Hippocampal formation (tissue), 2 donors: ENCODE data around the gene WDR64.
"Not testable (repeated sequence)": the region's sequence is repeated elsewhere in the genome, so short reads cannot be mapped to it uniquely, and the experiment has no call there.

Experiments used
- DNase-seq, 2 donors: peaks; one replicate each; lab custom pipeline; 2025; lab: John Stamatoyannopoulos, UW

The WDR64 gene

GRCh38 chr1:241799416-241799815 is 147.3 kb downstream of the WDR64 start:
- no peak for DNase-seq

GRCh38 chr1:241800640-241801039 is 148.6 kb downstream of the WDR64 start:
- DNase-seq: no peak

- DNase-seq: no peak
Measured at GRCh38 chr1:241802863-241803262, 150.8 kb downstream of the WDR64 start.

- not testable (repeated sequence) for DNase-seq
Measured at GRCh38 chr1:241804706-241805105, 152.6 kb downstream of the WDR64 start.

GRCh38 chr1:241808265-241808664 is 156.2 kb downstream of the WDR64 start:
- DNase-seq: no peak

GRCh38 chr1:241810769-241811405 is 158.8 kb downstream of the WDR64 start:
- no peak for DNase-seq

GRCh38 chr1:241813768-241814320 is 161.8 kb downstream of the WDR64 start:
- DNase-seq: no peak

- DNase-seq: no peak
Measured at GRCh38 chr1:241816008-241816407, 163.9 kb downstream of the WDR64 start.

- DNase-seq: no peak
Measured at GRCh38 chr1:241817331-241817792, 165.3 kb downstream of the WDR64 start.

- DNase-seq: no peak
Measured at GRCh38 chr1:241817956-241818612, 166.0 kb downstream of the WDR64 start.

- DNase-seq: no peak
Measured at GRCh38 chr1:241819340-241819866, 167.3 kb downstream of the WDR64 start.

GRCh38 chr1:241821363-241821762 is 169.3 kb downstream of the WDR64 start:
- no peak for DNase-seq

- DNase-seq: no peak
Measured at GRCh38 chr1:241822846-241823245, 170.8 kb downstream of the WDR64 start.

- DNase-seq: no peak
Measured at GRCh38 chr1:241823925-241824324, 171.8 kb downstream of the WDR64 start.

- no peak for DNase-seq
Measured at GRCh38 chr1:241825581-241825980, 173.5 kb downstream of the WDR64 start.

- not testable (repeated sequence) for DNase-seq
Measured at GRCh38 chr1:241826613-241827012, 174.5 kb downstream of the WDR64 start.

GRCh38 chr1:241827264-241827663 is 175.2 kb downstream of the WDR64 start:
- DNase-seq: no peak

- DNase-seq: no peak
Measured at GRCh38 chr1:241828463-241829021, 176.5 kb downstream of the WDR64 start.

- DNase-seq: no peak
Measured at GRCh38 chr1:241829468-241829867, 177.4 kb downstream of the WDR64 start.

- DNase-seq: peak in 1 of 2 donors; percentile 78
Measured at GRCh38 chr1:241834733-241835377, 182.8 kb downstream of the WDR64 start.

GRCh38 chr1:241836941-241837340 is 184.9 kb downstream of the WDR64 start:
- no peak for DNase-seq

- no peak for DNase-seq
Measured at GRCh38 chr1:241837416-241837815, 185.3 kb downstream of the WDR64 start.
